ENCODE data around the gene ACTMAP.

DNA sequence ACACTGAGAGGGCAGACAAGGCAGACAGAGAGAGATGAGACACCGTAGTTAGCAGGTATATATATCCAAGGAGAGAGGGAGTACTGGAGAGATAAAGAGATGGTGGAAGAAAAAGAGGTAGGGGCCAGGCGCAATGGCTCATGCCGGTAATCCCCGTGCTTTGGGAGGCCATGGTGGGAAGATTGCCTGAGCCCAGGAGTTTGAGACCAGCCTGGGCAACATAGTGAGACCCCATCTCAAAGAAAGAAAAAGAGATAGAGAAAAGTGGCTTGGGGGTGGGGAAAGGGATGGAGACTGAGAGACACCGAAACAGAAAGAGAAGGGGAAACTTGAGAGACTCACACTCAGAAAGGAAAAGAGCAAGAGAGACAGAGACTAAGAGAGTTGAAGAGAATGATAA is 30.3 kb upstream of the ACTMAP start:
- no peak for TF ChIP-seq ZNF423 (tag by site-specific recombination; IDR thresholded peaks at IDR 0.05)
- no peak for TF ChIP-seq ZNF335 (tag by site-specific recombination; conservative IDR thresholded peaks at IDR 0.05)
- TF ChIP-seq ZBTB48 (tag by site-specific recombination; IDR thresholded peaks at IDR 0.05), result no peak
- TF ChIP-seq, protein P1, sequence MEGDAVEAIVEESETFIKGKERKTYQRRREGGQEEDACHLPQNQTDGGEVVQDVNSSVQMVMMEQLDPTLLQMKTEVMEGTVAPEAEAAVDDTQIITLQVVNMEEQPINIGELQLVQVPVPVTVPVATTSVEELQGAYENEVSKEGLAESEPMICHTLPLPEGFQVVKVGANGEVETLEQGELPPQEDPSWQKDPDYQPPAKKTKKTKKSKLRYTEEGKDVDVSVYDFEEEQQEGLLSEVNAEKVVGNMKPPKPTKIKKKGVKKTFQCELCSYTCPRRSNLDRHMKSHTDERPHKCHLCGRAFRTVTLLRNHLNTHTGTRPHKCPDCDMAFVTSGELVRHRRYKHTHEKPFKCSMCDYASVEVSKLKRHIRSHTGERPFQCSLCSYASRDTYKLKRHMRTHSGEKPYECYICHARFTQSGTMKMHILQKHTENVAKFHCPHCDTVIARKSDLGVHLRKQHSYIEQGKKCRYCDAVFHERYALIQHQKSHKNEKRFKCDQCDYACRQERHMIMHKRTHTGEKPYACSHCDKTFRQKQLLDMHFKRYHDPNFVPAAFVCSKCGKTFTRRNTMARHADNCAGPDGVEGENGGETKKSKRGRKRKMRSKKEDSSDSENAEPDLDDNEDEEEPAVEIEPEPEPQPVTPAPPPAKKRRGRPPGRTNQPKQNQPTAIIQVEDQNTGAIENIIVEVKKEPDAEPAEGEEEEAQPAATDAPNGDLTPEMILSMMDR (tag by site-specific recombination; IDR thresholded peaks at IDR 0.05), result no peak
- TF ChIP-seq, protein P2, sequence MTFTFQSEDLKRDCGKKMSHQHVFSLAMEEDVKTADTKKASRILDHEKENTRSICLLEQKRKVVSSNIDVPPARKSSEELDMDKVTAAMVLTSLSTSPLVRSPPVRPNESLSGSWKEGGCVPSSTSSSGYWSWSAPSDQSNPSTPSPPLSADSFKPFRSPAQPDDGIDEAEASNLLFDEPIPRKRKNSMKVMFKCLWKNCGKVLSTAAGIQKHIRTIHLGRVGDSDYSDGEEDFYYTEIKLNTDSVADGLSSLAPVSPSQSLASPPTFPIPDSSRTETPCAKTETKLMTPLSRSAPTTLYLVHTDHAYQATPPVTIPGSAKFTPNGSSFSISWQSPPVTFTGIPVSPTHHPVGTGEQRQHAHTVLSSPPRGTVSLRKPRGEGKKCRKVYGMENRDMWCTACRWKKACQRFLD (tag by site-specific recombination; IDR thresholded peaks at IDR 0.05), result no peak
- no peak for TF ChIP-seq ZSCAN16 (tag by site-specific recombination; IDR thresholded peaks at IDR 0.05)
- no peak for TF ChIP-seq ZNF292 (tag by site-specific recombination; IDR thresholded peaks at IDR 0.05; ENCODE audit: borderline replicate concordance, low read depth)
